K562 (cell line): Measurements from ENCODE around the gene MRPL58.

Experiments
- E2F8 ChIP-seq: fragments of 450-650 bp; IDR thresholded peaks from 2 replicates; pipeline ENCODE4 v1.7.1; 2018; ENCODE audit warnings: mild to moderate bottlenecking, low read depth; ENCODE audit not compliant: partially characterized antibody
- KHSRP ChIP-seq: fragments of 450-650 bp; IDR thresholded peaks from 2 replicates; pipeline ENCODE4 v1.6.1; 2017
- KLF6 ChIP-seq: fragments of 250-450 bp; sonication (Bioruptor Pico); IDR thresholded peaks from 2 replicates; pipeline ENCODE4 v1.4.0; 2020; ENCODE audit warnings: mild to moderate bottlenecking, moderate library complexity, borderline replicate concordance
- NFE2L1 ChIP-seq: fragments of 450-650 bp; IDR thresholded peaks from 2 replicates; pipeline ENCODE4 v1.6.1; 2016; ENCODE audit warnings: missing genetic modification characterization, low read depth, mild to moderate bottlenecking, missing compliant biosample characterization, moderate library complexity, borderline replicate concordance
- POLR2B ChIP-seq: fragments of 450-650 bp; IDR thresholded peaks from 2 replicates; pipeline ENCODE4 v1.6.1; 2018; ENCODE audit warnings: low read depth; ENCODE audit not compliant: partially characterized antibody
- POU5F1 ChIP-seq: fragments of 150-350 bp; IDR thresholded peaks from 2 replicates; pipeline ENCODE4 v1.6.1; 2014; ENCODE audit warnings: borderline replicate concordance, low read length, low read depth, mild to moderate bottlenecking; ENCODE audit not compliant: partially characterized antibody
- SP1 ChIP-seq: sonication (generic); formaldehyde crosslinking; IDR thresholded peaks from 2 replicates; pipeline ENCODE4 v1.8.1; 2022; ENCODE audit warnings: mild to moderate bottlenecking, missing genetic modification reagents
- TCF15 ChIP-seq: fragments of 250-450 bp; sonication (Bioruptor Pico); IDR thresholded peaks from 2 replicates; pipeline ENCODE4 v1.8.0; 2022; ENCODE audit warnings: moderate library complexity, mild to moderate bottlenecking, inconsistent platforms

GRCh38 chr17:75046407-75047289, 34.2 kb downstream of the MRPL58 start, which contains the start of the genes ATP5PD and KCTD2:
- TF ChIP-seq NFE2L1 (no peak), SP1 (CRISPR knock-in tag) (peak; percentile 91), KLF6 (CRISPR knock-in tag) (no peak), KHSRP (no peak), TCF15 (CRISPR knock-in tag) (no peak), POU5F1 (no peak), POLR2B (peak; percentile 91), E2F8 (peak; percentile 71)
